A673 (cell line): Measurements from ENCODE around the gene PWWP2B. TPM values are rescaled to one million over a fixed set of nuclear protein-coding genes. Genes with fewer than 3 reads are reported as not detected.

ENCODE experiments used
- BruUV-seq: library from RNA; stranded (reverse); fragments of 400-500 nt; replicated peaks from 2 replicates; lab custom pipeline; 2021; lab: Mats Ljungman, UMichigan
- CTCF ChIA-PET: fragments of 300-600 bp; sonication (Branson Sonifier 250); formaldehyde crosslinking; loops from one replicate; lab custom pipeline; 2022; ENCODE audit warnings: antibody characterized with exemption; lab: Charles Lee
- POLR2A ChIA-PET: fragments of 300-600 bp; sonication (Branson Sonifier 250); formaldehyde crosslinking; loops from one replicate; lab custom pipeline; 2022; ENCODE audit warnings: antibody characterized with exemption; ENCODE audit not compliant: low non-redundant PET; lab: Charles Lee
- DNase-seq: peaks from one replicate; pipeline ENCODE4 v3.0.0-alpha.2; 2015; ENCODE audit warnings: low spot score
- H3K27ac ChIP-seq: fragments of 200-600 bp; sonication (generic); 2 replicates; pipeline ENCODE4 v1.5.1; 2016; ENCODE audit warnings: mixed run types, low read depth, mild to moderate bottlenecking, mixed read lengths, antibody characterized with exemption, low read length; ENCODE audit not compliant: poor library complexity, severe bottlenecking
- H3K27me3 ChIP-seq: fragments of 200-600 bp; sonication (generic); replicated peaks from 2 replicates; pipeline ENCODE4 v1.6.1; 2017; ENCODE audit warnings: mixed run types, low read depth, mild to moderate bottlenecking, mixed read lengths, antibody characterized with exemption, low read length; ENCODE audit not compliant: insufficient read depth, poor library complexity
- H3K36me3 ChIP-seq: fragments of 200-600 bp; sonication (generic); 2 replicates; pipeline ENCODE4 v1.6.1; 2016; ENCODE audit warnings: mixed run types, mild to moderate bottlenecking, mixed read lengths, antibody characterized with exemption, low read length; ENCODE audit not compliant: insufficient read depth, poor library complexity, severe bottlenecking
- H3K4me1 ChIP-seq: fragments of 200-600 bp; sonication (generic); 2 replicates; pipeline ENCODE4 v1.6.1; 2017; ENCODE audit warnings: mixed run types, mild to moderate bottlenecking, mixed read lengths, antibody characterized with exemption, low read length; ENCODE audit not compliant: insufficient read depth, poor library complexity, severe bottlenecking
- H3K4me3 ChIP-seq: fragments of 200-600 bp; sonication (generic); 2 replicates; pipeline ENCODE4 v1.5.1; 2016; ENCODE audit warnings: low read depth, mixed run types, mild to moderate bottlenecking, mixed read lengths, low read length; ENCODE audit not compliant: poor library complexity, severe bottlenecking
- H3K9me3 ChIP-seq: fragments of 200-600 bp; sonication (generic); 2 replicates; pipeline ENCODE4 v1.6.1; 2016; ENCODE audit warnings: mixed run types, low read depth, mild to moderate bottlenecking, mixed read lengths, antibody characterized with exemption, low read length; ENCODE audit not compliant: poor library complexity, severe bottlenecking
- EZH2 ChIP-seq: fragments of 200-600 bp; sonication (generic); IDR thresholded peaks from 2 replicates; pipeline ENCODE4 v1.6.1; 2017; ENCODE audit warnings: borderline replicate concordance, low read depth, mild to moderate bottlenecking, mixed read lengths, antibody characterized with exemption, low read length; ENCODE audit not compliant: poor library complexity, severe bottlenecking
- intact Hi-C: fragments of 100-400 bp; cut with micrococcal nuclease; formaldehyde crosslinking; loops from one replicate; pipeline ENCODE4 v1.10.0; 2022; ENCODE audit not compliant: unreplicated experiment
- total RNA-seq: library from RNA; stranded (reverse); gene quantifications from 2 replicates; pipeline ENCODE4 v1.2.3, GENCODE V29; 2021
- TF ChIP-seq, protein P1 (sequence below): fragments of 300-800, 200-600 bp; sonication (generic); conservative IDR thresholded peaks from 2 replicates; pipeline ENCODE4 v1.5.1; 2017; ENCODE audit warnings: low read depth, mild to moderate bottlenecking, antibody characterized with exemption, low read length, moderate library complexity, mixed read lengths

The PWWP2B gene
- total RNA-seq, 1 experiment from 2014 or later: 18.6 TPM

GRCh38 chr10:132406181-132406580 is 9.2 kb downstream of the PWWP2B start:
- DNase-seq: no peak
- no peak overlapping the region for H3K27ac ChIP-seq
- H3K4me1 ChIP-seq: peaks cover 12% of the 10 kb centered on the region
- no peaks in the 10 kb centered on the region for H3K27me3 ChIP-seq
- intact Hi-C loops: no loop called here
- POLR2A ChIA-PET: no interaction called here
- no TSS peak for BruUV-seq
- no peak overlapping the region for H3K4me3 ChIP-seq
- H3K36me3 ChIP-seq: peaks cover 15% of the 10 kb centered on the region
- CTCF ChIA-PET: no interaction called here
- no peaks in the 10 kb centered on the region for H3K9me3 ChIP-seq
- TF ChIP-seq, protein P1, sequence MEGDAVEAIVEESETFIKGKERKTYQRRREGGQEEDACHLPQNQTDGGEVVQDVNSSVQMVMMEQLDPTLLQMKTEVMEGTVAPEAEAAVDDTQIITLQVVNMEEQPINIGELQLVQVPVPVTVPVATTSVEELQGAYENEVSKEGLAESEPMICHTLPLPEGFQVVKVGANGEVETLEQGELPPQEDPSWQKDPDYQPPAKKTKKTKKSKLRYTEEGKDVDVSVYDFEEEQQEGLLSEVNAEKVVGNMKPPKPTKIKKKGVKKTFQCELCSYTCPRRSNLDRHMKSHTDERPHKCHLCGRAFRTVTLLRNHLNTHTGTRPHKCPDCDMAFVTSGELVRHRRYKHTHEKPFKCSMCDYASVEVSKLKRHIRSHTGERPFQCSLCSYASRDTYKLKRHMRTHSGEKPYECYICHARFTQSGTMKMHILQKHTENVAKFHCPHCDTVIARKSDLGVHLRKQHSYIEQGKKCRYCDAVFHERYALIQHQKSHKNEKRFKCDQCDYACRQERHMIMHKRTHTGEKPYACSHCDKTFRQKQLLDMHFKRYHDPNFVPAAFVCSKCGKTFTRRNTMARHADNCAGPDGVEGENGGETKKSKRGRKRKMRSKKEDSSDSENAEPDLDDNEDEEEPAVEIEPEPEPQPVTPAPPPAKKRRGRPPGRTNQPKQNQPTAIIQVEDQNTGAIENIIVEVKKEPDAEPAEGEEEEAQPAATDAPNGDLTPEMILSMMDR: no peak
- TF ChIP-seq EZH2: no peak

GRCh38 chr10:132406750-132407149 is 9.8 kb downstream of the PWWP2B start:
- POLR2A ChIA-PET: no interaction called here
- Histone ChIP-seq H3K9me3 (no peaks in the 10 kb centered on the region), H3K27me3 (no peaks in the 10 kb centered on the region), H3K27ac (peak overlapping the region; percentile 68), H3K36me3 (peaks cover 15% of the 10 kb centered on the region), H3K4me3 (no peak overlapping the region), H3K4me1 (peaks cover 18% of the 10 kb centered on the region)
- DNase-seq: no peak
- CTCF ChIA-PET: no interaction called here
- intact Hi-C loops: no loop called here
- TF ChIP-seq, protein P1: no peak
- no peak for TF ChIP-seq EZH2
- no TSS peak for BruUV-seq

- ChIA-PET POLR2A (no interaction called here), CTCF (no interaction called here)
- TF ChIP-seq, protein P1: no peak
- no peak for TF ChIP-seq EZH2
- Histone ChIP-seq H3K27me3 (no peaks in the 10 kb centered on the region), H3K9me3 (no peaks in the 10 kb centered on the region), H3K27ac (peak overlapping the region; percentile 68), H3K4me3 (no peak overlapping the region), H3K4me1 (peaks cover 23% of the 10 kb centered on the region), H3K36me3 (peaks cover 15% of the 10 kb centered on the region)
- DNase-seq: no peak
- intact Hi-C loops: no loop called here
- no TSS peak for BruUV-seq
These were observed 10.3 kb downstream of the PWWP2B start for GRCh38 chr10:132407243-132407746.
